Type B pancreatic cell (in vitro differentiated cells): ENCODE measurements around the gene RIOK3. TPM values are rescaled to one million over a fixed set of nuclear protein-coding genes. Genes with fewer than 3 reads are reported as not detected.

Experiments used
- DNase-seq: peaks from one replicate; pipeline ENCODE4 v3.0.0; 2021; ENCODE audit warnings: mixed read lengths; ENCODE audit not compliant: unreplicated experiment; ENCODE audit errors: extremely low spot score
- H3K27ac Mint-ChIP-seq: 2 replicates; pipeline ENCODE4 v1.8.0; 2021; ENCODE audit warnings: mild to moderate bottlenecking, mixed read lengths
- H3K27me3 Mint-ChIP-seq: 2 replicates; pipeline ENCODE4 v1.8.0; 2021; ENCODE audit warnings: mixed read lengths
- H3K36me3 Mint-ChIP-seq: 2 replicates; pipeline ENCODE4 v1.8.0; 2021; ENCODE audit warnings: mixed read lengths
- H3K4me1 Mint-ChIP-seq: one replicate; pipeline ENCODE4 v1.8.0; 2021; ENCODE audit warnings: mixed read lengths; ENCODE audit not compliant: unreplicated experiment
- H3K4me3 Mint-ChIP-seq: 2 replicates; pipeline ENCODE4 v1.8.0; 2021; ENCODE audit warnings: mild to moderate bottlenecking, mixed read lengths
- H3K9me3 Mint-ChIP-seq: 2 replicates; pipeline ENCODE4 v1.8.0; 2021; ENCODE audit warnings: mixed read lengths
- total RNA-seq: library from RNA; stranded (reverse); gene quantifications from 2 replicates; pipeline ENCODE4 v1.2.1, GENCODE V29; 2021; ENCODE audit warnings: low replicate concordance
- TF ChIP-seq, protein P1 (sequence below): fragments of 200-600 bp; sonication (generic); conservative IDR thresholded peaks from 2 replicates; pipeline ENCODE4 v1.5.0; 2021; ENCODE audit warnings: antibody characterized with exemption, mild to moderate bottlenecking

RIOK3 gene
- total RNA-seq, 1 donor from 2014 or later = 46.7 TPM

DNA sequence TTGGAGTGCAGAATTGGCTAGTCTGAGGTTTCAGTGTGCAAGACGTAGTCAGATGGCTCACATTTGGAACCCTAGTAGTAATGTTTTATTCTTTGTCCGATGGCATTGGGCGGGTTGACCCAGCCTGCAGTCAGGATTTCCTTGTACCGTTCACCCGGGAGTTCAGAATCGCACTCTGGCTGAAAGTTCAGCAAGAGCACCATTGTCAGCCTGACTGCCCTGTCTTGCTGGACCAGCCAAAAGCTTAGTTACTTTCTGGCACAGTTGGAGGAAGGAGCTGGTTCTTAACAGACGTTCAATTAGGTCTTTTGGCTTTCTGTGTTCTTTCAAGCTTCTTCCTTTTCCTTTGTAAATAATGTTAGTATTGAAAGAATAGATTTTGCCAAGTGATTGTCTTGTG, 68.8 kb downstream of the RIOK3 start:
- DNase-seq = no peak
- H3K4me1 Mint-ChIP-seq = no peaks in the 10 kb centered on the region
- H3K4me3 Mint-ChIP-seq = no peak overlapping the region
- H3K27ac Mint-ChIP-seq = no peak overlapping the region
- no peaks in the 10 kb centered on the region for H3K9me3 Mint-ChIP-seq
- peaks cover 42% of the 10 kb centered on the region for H3K36me3 Mint-ChIP-seq
- TF ChIP-seq, protein P1, sequence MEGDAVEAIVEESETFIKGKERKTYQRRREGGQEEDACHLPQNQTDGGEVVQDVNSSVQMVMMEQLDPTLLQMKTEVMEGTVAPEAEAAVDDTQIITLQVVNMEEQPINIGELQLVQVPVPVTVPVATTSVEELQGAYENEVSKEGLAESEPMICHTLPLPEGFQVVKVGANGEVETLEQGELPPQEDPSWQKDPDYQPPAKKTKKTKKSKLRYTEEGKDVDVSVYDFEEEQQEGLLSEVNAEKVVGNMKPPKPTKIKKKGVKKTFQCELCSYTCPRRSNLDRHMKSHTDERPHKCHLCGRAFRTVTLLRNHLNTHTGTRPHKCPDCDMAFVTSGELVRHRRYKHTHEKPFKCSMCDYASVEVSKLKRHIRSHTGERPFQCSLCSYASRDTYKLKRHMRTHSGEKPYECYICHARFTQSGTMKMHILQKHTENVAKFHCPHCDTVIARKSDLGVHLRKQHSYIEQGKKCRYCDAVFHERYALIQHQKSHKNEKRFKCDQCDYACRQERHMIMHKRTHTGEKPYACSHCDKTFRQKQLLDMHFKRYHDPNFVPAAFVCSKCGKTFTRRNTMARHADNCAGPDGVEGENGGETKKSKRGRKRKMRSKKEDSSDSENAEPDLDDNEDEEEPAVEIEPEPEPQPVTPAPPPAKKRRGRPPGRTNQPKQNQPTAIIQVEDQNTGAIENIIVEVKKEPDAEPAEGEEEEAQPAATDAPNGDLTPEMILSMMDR = no peak
- H3K27me3 Mint-ChIP-seq = no peaks in the 10 kb centered on the region

DNA sequence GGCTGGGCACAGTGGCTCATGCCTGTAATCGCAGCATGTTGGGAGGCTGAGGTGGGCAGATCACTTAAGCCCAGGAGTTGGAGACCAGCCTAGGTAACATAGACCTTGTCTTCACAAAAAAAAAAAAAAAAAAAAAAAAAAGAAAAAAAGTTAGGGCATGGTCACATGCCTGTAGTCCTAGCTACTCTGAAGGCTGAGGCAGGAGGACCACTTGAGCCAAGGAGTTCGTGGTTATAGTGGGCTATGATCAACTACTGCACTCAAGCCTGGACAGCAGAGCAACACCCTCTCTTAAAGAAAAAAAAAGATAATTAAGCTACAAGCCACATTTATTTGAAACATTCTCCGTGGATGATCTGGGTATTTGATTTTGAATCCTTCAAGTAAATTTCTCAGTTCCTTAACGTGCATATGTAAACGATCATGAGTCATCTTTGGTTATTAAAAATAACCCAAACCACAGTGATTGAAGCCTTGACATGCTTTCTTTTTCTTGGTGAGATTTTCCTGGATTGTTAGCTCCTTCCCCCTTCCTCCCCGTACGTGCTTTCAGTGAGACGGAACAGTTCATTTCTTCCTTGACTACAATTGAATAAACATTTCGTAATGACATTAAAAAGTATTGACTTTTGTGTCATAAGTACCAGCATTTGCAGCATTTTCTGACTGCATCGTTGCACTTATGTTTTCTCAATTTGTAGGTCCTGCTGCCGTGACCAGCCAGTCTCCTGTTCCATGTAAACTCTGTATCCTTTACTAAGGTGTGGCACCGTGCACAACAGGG, 70.5 kb downstream of the RIOK3 start:
- H3K9me3 Mint-ChIP-seq = no peaks in the 10 kb centered on the region
- H3K27me3 Mint-ChIP-seq = no peaks in the 10 kb centered on the region
- peaks cover 47% of the 10 kb centered on the region for H3K36me3 Mint-ChIP-seq
- TF ChIP-seq, protein P1 = no peak
- H3K27ac Mint-ChIP-seq = peak overlapping the region; percentile 52
- no peak overlapping the region for H3K4me3 Mint-ChIP-seq
- H3K4me1 Mint-ChIP-seq = no peaks in the 10 kb centered on the region
- no peak for DNase-seq

DNA sequence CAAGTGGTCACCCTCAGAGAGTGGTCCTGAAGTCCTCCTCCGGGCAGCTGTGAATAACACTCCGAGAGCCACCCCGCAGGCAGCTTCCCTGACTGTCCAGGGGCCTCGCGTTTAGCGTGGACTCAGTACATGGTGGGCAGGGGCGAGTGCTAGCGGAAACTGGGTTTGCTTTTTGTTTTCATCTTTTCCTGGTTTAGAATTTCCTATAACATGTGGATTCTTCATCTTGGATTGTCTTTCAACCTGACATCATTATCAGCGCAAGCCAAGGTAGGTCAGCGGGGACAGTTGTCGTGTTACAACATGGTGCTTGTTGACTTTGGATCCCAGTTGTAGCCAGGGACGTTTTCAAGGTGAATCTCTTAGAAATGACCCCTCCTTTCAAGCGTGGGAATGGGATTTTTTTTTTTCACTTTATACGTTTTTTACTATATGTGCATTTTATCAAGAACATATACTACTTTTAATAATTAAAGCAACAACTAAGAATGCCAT, 71.2 kb downstream of the RIOK3 start:
- TF ChIP-seq, protein P1 = no peak
- Mint-ChIP-seq H3K4me1 (no peaks in the 10 kb centered on the region), H3K9me3 (no peaks in the 10 kb centered on the region), H3K4me3 (no peak overlapping the region), H3K36me3 (peaks cover 49% of the 10 kb centered on the region), H3K27ac (no peak overlapping the region), H3K27me3 (no peaks in the 10 kb centered on the region)
- no peak for DNase-seq

DNA sequence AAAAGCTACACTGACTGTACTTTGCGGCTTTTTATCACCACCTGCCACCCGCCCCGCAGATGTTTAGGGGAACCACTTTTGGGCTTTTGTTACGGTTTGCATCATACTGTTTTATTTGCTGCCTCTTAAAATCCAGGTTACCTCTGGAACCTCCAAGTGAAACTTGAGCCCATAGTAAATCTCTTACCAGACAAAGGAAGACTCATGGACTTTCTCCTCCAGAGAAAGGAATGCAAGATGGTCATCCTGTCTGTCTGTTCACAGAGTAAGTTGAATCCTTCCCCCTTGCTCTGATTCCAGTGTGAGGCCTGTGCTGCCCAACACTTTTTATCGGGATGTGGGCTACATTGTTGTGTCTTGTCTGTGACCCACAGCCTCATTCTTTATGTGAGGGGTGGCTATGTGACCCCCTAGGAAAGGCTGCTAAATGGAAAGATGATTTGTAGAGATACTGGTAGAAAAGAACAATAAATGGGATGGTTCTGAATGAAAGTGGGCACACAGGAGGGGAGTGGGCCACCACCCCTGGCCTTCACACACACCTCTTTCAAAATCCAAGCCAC, 73.5 kb downstream of the RIOK3 start:
- Mint-ChIP-seq H3K4me3 (no peak overlapping the region), H3K27ac (peak overlapping the region; percentile 41), H3K4me1 (no peaks in the 10 kb centered on the region), H3K36me3 (peaks cover 46% of the 10 kb centered on the region), H3K9me3 (no peaks in the 10 kb centered on the region), H3K27me3 (no peaks in the 10 kb centered on the region)
- DNase-seq = no peak
- TF ChIP-seq, protein P1 = no peak

DNA sequence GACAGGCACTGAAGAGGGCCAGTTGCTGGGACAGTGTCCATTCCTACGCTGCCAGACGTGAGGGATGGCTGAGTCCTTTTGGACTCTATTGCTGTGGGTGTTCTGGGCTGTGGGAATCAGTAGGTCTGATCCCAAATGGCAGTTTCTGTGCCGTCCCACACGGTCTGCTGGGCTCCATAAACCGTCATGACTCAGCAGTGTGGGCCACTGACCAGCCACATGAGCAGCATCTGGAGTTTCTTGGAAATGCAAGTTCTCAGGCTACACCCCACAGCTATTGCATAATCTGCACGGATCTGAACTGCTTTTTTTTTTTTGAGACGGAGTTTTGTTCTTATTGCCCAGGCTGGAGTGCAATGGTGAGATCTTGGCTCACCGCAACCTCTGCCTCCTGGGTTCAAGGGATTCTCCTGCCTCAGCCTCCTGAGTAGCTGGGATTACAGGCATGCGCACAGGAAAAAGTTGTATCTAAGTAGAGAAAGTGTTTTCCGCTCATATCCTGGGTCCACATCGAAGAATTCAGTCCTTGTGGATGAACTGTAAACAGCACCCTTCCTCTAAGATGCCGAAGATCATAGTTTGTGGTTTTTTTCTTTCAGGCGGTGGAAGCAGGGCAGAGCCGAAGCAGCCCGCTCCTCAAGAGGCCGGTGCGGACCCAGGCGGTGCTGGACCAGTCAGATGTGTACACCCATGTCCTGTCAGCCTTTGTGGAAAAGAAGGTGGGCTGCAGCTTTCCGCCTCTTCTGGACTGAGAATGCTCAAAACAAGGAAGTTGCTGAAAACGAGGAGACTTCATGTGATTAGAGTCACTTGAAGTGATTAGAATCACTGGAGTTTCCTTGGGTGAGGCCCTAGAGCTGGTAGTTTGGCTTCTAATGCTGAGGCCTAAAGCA, 75.7 kb downstream of the RIOK3 start:
- H3K27me3 Mint-ChIP-seq = no peaks in the 10 kb centered on the region
- H3K9me3 Mint-ChIP-seq = no peaks in the 10 kb centered on the region
- no peak overlapping the region for H3K4me3 Mint-ChIP-seq
- H3K36me3 Mint-ChIP-seq = peaks cover 39% of the 10 kb centered on the region
- no peak for DNase-seq
- H3K27ac Mint-ChIP-seq = no peak overlapping the region
- TF ChIP-seq, protein P1 = no peak
- H3K4me1 Mint-ChIP-seq = no peaks in the 10 kb centered on the region
